Measurements from ENCODE around the gene HES1.

DNA sequence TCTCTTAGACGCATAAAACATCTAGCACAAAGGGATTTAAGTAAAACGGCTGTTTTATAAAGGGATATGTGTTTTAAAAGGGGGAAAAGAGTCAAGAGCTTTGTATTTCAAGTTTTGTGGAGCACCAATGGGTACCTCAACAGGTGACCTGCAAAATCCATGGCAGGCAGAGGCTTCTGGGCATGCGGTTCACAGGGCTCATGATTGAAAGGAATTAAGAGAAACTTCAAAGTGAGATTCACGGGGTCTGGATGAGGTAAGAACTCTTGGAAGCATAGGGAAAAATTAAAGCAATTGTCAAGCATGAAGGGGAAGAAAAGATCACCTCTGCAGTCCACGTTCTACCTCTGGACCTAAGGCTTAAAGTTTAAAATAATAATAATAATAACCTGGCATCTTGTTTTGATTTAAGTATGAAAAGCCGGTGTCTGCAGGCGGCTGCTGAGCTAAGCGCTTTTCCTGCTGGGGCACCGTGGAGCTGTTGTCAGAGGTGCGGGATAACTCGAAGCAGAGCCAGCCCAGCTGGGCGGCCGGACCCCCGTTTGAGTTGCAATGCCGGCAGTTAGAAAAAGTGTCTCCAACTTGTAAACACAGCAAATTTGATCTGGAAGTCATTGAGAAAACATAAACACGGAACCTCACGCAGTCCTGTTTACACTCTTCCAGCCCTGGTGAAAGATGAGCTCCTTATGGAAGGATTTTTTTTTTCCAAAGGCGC, 40.5 kb downstream of the HES1 start:
- TF ChIP-seq, protein P1, sequence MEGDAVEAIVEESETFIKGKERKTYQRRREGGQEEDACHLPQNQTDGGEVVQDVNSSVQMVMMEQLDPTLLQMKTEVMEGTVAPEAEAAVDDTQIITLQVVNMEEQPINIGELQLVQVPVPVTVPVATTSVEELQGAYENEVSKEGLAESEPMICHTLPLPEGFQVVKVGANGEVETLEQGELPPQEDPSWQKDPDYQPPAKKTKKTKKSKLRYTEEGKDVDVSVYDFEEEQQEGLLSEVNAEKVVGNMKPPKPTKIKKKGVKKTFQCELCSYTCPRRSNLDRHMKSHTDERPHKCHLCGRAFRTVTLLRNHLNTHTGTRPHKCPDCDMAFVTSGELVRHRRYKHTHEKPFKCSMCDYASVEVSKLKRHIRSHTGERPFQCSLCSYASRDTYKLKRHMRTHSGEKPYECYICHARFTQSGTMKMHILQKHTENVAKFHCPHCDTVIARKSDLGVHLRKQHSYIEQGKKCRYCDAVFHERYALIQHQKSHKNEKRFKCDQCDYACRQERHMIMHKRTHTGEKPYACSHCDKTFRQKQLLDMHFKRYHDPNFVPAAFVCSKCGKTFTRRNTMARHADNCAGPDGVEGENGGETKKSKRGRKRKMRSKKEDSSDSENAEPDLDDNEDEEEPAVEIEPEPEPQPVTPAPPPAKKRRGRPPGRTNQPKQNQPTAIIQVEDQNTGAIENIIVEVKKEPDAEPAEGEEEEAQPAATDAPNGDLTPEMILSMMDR (IDR thresholded peaks at IDR 0.05): no peak
- TF ChIP-seq POLR2AphosphoS5 (IDR thresholded peaks at IDR 0.05): no peak
